ENCODE measurements around the gene GPR108.
A peak's percentile ranks its signal among the peaks of the same experiment; 100 is the strongest.
"Not testable (repeated sequence)": the region's sequence is repeated elsewhere in the genome, so short reads cannot be mapped to it uniquely, and the experiment has no call there.

GPR108 gene

DNA sequence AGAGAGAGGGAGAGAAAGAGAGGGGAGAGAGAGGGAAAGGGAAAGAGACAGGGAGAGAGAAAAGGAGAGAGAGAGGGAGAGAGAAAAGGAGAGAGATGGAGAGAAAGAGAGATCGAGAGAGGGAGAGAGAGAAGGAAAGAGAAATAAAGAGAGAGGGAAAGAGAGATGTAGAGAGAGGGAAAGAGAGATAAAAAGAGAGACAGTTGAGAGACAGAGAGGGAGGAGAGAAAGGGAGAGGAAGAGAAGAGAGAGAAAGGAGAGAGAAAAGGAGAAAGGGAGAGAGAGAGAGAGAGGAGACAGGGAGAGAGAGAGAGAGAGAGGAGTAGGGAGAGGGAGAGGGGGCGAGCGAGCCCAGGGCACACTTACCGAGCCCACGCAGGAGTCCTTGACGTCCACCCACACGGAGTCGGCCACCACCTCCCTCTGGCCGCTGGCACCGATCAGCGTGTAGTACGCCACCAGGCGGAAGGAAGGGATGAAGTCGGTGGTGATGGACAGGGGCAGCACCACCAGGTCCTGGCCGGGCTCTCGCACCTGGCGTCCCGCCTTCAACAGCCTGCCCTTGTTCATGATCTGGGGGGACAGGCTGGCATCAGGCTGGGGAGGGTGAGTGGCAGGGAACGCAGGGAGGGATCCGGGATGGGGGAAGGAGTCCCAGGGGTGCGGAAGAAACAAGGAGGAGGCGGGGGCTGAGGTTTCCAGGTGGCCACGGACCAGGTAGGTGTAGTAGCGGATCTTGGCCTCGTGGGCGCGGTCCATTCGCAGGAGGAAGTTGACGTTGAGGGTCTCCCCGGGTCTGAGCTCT, 26.9 kb downstream of the GPR108 start:
- no peak overlapping the region for H3K27ac Mint-ChIP-seq
- H3K4me1 Mint-ChIP-seq, result peaks cover 13% of the 10 kb centered on the region
- H3K27me3 Mint-ChIP-seq, result peaks cover 19% of the 10 kb centered on the region
- no peaks in the 10 kb centered on the region for H3K9me3 Mint-ChIP-seq
- no peaks in the 10 kb centered on the region for H3K36me3 Mint-ChIP-seq
- no peak overlapping the region for H3K4me3 Mint-ChIP-seq

DNA sequence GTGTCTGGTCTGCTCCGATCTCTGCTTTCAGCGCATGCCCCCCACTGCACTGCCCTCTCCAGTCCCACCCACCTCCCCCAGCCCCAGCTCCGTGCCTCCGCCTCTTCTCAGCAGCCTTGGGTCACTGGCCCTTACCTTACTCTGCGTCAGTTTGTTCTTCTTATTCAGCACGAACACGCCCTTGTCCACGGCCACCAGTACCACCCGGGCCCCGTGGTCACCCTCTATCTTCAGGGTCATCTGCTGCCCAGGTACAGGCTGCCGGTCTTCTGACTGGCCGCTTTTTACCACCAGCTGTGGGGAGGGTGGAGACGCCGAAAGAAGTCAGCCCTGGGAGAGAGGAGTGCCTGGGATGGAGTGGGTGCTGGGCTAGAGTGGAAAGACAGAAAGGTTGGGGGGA, 27.8 kb downstream of the GPR108 start:
- H3K27ac Mint-ChIP-seq, result no peak overlapping the region
- H3K27me3 Mint-ChIP-seq, result peaks cover 19% of the 10 kb centered on the region
- peaks cover 13% of the 10 kb centered on the region for H3K4me1 Mint-ChIP-seq
- no peaks in the 10 kb centered on the region for H3K9me3 Mint-ChIP-seq
- H3K36me3 Mint-ChIP-seq, result no peaks in the 10 kb centered on the region
- H3K4me3 Mint-ChIP-seq, result no peak overlapping the region

DNA sequence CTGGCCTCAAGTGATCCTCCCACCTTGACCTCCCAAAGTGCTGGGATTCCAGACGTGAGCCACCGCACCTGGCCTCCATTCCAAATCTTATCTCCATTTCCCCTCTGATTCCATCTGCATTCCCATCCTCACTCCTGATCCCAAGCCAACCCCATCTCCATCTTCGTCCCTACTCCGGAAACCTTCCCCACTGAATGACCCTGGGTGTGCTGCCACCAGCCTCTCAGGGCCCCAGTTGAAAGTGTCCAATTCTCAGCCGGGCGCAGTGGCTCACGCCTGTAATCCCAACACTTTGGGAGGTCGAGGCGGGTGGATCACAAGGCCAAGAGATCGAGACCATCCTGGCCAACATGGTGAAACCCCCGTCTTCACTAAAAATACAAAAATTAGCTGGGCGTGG, 28.5 kb downstream of the GPR108 start:
- not testable (repeated sequence) for H3K27ac Mint-ChIP-seq, H3K4me3 Mint-ChIP-seq, H3K36me3 Mint-ChIP-seq, H3K9me3 Mint-ChIP-seq
- Mint-ChIP-seq H3K27me3 (peaks cover 19% of the 10 kb centered on the region), H3K4me1 (peaks cover 13% of the 10 kb centered on the region)

DNA sequence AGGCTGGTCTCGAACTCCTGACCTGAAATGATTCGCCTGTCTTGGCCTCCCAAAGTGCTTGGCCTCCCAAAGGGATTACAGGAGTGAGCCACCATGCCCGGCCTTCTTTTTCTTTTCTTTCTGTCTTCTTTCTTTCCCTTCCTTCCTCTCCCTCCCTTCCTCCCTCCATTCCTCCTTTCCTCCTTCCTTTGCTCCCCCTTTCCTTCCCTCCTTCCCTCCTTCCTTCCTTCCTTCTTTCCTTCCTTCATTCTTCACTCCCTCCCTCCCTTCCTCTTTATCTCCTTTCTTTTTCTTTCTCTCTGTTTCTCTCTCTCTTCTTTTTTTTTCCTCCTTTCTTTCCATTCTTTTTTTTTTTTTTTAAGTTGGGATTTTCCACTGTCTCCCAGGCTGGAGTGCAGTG, 29.0 kb downstream of the GPR108 start:
- H3K9me3 Mint-ChIP-seq, result no peaks in the 10 kb centered on the region
- H3K27me3 Mint-ChIP-seq, result peaks cover 19% of the 10 kb centered on the region
- peak overlapping the region; percentile 41 for H3K27ac Mint-ChIP-seq
- peaks cover 13% of the 10 kb centered on the region for H3K4me1 Mint-ChIP-seq
- no peak overlapping the region for H3K4me3 Mint-ChIP-seq
- H3K36me3 Mint-ChIP-seq, result no peaks in the 10 kb centered on the region

DNA sequence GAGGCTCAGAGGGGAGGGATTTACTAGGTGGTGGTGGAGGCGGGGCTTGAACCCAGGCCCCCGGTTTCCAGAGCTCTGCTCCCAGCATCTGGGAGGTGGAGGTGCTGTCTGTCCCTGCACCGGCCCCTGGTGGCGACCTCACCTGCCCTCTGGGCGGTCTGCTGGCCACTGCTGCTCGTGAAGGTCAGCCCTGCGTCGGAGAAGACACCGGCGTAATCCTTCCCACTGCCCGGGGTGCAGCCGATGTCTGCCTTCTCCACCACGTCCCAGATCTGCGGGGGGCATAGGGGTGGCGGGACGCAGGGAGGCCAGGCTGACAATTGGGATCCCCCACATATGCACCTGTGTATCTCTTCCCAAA, 29.7 kb downstream of the GPR108 start:
- H3K9me3 Mint-ChIP-seq, result no peaks in the 10 kb centered on the region

DNA sequence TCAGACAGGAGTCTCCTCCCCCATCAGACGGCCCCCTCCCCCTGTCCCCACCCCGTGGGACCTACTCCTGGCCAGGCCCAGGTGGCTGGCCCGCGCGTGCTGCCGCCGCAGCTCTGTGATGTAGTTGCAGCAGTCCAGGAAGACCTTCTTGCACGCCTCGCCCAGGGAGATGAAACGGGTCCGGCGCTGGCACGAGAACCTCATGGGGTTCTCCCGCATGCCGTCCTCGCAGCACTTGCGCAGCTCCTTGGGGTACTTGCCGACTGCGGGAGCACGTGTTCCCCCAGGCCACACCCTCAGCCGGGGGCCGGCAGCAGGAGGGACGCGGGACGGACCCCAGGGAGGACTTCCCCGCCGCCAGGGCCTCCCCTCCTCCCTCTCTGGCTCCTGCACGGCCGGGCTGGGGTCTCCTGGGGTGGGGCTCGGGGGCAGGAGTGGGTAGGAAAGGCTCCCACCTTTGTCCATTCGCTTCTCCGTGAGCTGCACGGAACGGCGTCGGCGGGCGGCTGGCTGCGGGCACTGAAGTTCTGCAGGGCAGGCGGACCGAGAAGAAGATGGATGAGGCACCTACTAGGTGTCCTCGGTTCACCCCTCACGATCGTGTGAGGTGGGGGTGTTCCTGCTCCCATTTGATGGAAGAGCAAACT, 30.2 kb downstream of the GPR108 start:
- Mint-ChIP-seq H3K27ac (no peak overlapping the region), H3K27me3 (peaks cover 19% of the 10 kb centered on the region), H3K4me1 (peaks cover 13% of the 10 kb centered on the region), H3K36me3 (no peaks in the 10 kb centered on the region), H3K9me3 (no peaks in the 10 kb centered on the region), H3K4me3 (no peak overlapping the region)

More for the DNA sequence above, 29.7 kb downstream of the GPR108 start:
- Mint-ChIP-seq H3K27me3 (peaks cover 19% of the 10 kb centered on the region), H3K4me3 (no peak overlapping the region), H3K27ac (no peak overlapping the region), H3K36me3 (no peaks in the 10 kb centered on the region), H3K4me1 (peaks cover 13% of the 10 kb centered on the region)

DNA sequence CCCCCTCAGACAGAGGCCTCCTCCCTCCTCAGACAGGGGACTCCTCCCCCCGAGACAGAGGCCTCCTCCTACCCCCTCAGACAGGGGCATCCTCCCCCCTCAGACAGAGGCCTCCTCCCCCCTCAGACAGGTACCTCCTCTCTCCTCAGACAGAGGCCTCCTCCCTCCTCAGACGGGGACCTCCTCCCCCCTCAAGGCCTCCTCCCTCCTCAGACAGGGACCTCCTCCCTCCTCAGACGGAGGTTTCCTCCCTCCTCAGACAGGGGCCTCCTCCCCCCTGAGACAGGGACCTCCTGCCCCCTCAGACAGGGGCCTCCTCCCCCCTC, 30.8 kb downstream of the GPR108 start:
- peaks cover 19% of the 10 kb centered on the region for H3K27me3 Mint-ChIP-seq
- no peaks in the 10 kb centered on the region for H3K36me3 Mint-ChIP-seq
- H3K4me3 Mint-ChIP-seq, result no peak overlapping the region
- no peak overlapping the region for H3K27ac Mint-ChIP-seq
- H3K9me3 Mint-ChIP-seq, result no peaks in the 10 kb centered on the region
- peaks cover 13% of the 10 kb centered on the region for H3K4me1 Mint-ChIP-seq

DNA sequence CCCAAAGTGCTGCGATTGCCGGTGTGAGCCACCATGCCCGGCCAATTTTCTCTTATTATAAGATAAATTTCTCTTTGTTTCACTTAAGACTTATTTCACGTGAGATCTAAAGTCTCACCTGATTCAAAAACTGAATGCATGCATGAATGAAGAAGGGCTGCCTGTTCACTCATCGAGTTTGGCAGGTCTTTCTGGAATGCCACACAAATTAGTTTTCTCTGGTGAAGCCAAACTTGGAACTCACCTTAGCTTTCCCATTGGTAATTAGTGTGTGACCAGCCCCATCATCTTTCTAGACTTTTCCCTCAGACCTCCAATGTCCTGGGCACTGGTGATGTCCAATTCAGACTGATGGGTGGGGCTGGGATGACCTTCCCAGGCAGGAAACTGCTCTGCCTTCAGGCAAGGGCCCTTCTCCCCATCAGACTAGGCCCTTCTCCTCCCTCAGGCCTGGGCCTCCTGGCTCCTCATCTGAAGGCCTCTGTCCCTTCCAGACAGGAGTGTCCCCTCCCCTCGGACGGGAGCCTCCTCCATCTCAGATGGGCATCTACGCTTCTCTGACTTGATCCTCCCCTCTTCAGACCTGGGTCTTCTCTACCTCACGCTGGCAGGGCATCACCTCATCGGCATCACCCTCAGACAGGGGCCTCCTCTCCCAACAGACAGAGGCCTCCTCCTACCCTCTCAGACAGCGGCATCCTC, 31.3 kb downstream of the GPR108 start:
- Mint-ChIP-seq H3K27me3 (peaks cover 17% of the 10 kb centered on the region), H3K9me3 (no peaks in the 10 kb centered on the region), H3K36me3 (no peaks in the 10 kb centered on the region), H3K4me3 (no peak overlapping the region), H3K27ac (no peak overlapping the region), H3K4me1 (peaks cover 11% of the 10 kb centered on the region)

DNA sequence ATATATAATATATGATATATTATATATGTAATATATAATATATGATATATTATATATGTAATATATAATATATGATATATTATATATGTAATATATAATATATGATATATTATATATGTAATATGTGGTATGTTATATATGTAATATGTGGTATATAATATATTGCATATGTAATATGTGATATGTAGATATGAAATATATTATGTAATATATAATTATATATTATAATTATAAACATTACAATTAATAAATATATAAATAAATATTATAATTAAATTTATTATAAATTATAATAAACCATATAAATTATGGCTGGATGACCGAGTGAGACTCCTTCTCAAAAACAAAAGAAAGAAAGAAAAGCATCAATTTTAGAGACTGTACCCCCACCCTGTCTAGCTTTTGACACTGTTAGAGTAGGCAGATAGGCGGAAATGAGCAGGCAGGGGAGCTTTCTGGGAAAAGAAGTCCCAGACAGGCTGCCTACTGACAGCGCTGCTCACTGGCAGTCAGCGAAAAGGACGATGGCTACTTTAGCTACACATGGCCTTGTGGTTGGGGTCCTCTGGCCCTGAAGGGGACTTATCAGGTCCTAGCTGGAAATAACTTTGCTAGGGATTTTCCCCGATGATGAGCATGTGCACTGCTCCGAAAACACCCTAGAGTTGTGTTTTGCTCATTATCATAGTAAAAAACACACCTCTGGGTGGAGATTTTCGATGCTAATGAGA, 36.6 kb downstream of the GPR108 start:
- Mint-ChIP-seq H3K4me3 (no peak overlapping the region), H3K27ac (no peak overlapping the region), H3K36me3 (no peaks in the 10 kb centered on the region), H3K9me3 (no peaks in the 10 kb centered on the region), H3K4me1 (no peaks in the 10 kb centered on the region), H3K27me3 (no peaks in the 10 kb centered on the region)

DNA sequence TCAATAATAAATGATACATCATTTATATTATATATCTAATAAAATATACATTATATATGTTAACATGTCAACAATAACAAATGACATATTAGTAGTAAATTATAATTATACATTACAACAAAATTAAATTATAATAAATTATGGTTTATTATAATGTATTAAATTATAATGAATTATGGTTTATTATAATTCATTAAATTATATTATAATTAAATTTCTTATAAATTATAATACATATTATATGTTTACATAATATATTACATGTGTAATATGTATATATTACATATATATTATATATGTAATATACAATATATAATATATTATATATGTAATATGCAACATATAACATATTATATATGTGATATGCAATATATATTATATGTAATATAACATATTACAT, 37.4 kb downstream of the GPR108 start:
- H3K36me3 Mint-ChIP-seq, result no peaks in the 10 kb centered on the region
- H3K27ac Mint-ChIP-seq, result no peak overlapping the region
- no peaks in the 10 kb centered on the region for H3K9me3 Mint-ChIP-seq
- no peak overlapping the region for H3K4me3 Mint-ChIP-seq
- H3K27me3 Mint-ChIP-seq, result no peaks in the 10 kb centered on the region
- H3K4me1 Mint-ChIP-seq, result no peaks in the 10 kb centered on the region

DNA sequence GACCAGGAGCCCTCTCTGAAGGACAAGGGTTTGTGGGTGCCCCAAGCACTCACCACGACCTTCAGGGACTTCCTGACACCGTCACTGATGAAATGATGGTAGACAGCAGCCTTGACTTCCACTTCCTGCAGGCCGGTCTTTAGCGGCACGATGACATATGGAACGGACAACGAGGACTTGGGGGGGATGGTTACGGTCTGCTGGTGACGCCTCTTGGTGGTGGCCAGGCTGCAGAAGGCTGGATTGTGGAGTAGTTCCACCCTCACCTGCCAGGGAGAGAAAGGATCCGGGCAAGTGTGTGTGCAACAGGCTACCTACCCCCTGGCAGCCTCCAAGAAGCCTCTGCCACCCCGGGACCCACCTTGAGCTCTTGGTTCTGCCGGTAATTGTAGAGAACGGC, 40.1 kb downstream of the GPR108 start:
- no peaks in the 10 kb centered on the region for H3K4me1 Mint-ChIP-seq
- H3K27ac Mint-ChIP-seq, result no peak overlapping the region
- H3K27me3 Mint-ChIP-seq, result no peaks in the 10 kb centered on the region
- no peaks in the 10 kb centered on the region for H3K9me3 Mint-ChIP-seq
- no peaks in the 10 kb centered on the region for H3K36me3 Mint-ChIP-seq
- no peak overlapping the region for H3K4me3 Mint-ChIP-seq

DNA sequence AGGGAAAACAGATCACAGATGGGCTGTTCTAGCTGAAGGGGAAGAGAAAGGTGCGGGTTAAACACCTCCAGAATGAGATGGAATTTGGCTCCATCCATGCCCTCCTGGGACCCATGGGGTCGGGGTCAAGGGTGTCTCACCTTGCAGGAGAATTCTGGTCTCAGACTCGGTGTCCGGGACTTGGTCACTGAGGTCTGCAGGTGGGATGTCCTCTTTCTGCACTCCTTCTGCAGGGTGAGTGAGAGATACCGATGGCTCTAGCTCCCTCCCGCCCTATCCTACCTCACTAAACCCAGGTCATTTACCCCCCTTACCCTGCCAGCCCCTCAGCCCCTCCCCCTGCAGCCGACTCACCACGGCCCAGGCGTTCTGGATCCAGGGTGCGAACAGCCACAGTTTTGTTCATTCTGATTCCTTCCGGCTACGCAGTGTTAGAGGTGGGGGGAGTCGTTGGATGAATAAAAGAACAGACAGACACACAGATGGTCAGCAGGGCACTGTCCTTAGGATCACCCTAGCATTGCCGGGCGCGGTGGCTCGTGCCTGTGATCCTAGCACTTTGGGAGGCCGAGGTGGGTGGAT, 41.0 kb downstream of the GPR108 start:
- Mint-ChIP-seq H3K4me3 (no peak overlapping the region), H3K27me3 (no peaks in the 10 kb centered on the region), H3K27ac (no peak overlapping the region), H3K4me1 (no peaks in the 10 kb centered on the region), H3K36me3 (no peaks in the 10 kb centered on the region), H3K9me3 (no peaks in the 10 kb centered on the region)

DNA sequence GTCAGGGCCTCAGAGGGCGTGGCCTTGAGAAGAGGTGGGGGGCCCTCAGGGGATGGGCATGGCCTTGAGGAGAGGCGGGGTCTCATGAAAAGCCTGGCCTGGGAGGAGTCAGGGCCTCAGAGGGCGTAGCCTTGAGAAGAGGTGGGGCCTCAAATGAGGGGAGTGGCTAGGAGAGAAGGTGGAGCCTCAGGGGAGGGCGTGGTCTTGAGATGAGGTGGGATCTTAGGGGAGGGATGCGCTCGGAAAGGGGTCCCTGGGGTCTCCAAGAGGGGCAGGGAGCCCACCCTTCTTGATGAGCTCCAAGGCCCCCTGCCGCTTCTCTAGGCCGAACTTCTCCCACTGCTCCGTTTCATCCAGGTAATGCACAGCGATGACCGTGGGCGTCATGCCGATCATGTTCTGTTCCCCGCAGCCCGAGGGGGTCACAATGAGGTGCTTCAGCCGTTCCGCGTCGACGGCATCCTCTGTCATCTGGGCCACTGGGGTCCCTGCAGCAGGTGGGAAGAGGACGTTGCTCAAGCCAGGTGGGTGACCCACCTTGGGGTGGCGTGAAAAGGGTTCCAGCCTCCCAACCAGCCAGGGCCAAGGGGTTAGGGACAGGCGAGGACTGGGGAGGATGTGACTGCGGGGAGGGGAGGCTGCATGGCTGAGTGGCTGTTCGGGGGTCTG, 43.1 kb downstream of the GPR108 start:
- no peaks in the 10 kb centered on the region for H3K4me1 Mint-ChIP-seq
- no peak overlapping the region for H3K4me3 Mint-ChIP-seq
- no peaks in the 10 kb centered on the region for H3K36me3 Mint-ChIP-seq
- H3K9me3 Mint-ChIP-seq, result no peaks in the 10 kb centered on the region
- H3K27ac Mint-ChIP-seq, result no peak overlapping the region
- H3K27me3 Mint-ChIP-seq, result no peaks in the 10 kb centered on the region

DNA sequence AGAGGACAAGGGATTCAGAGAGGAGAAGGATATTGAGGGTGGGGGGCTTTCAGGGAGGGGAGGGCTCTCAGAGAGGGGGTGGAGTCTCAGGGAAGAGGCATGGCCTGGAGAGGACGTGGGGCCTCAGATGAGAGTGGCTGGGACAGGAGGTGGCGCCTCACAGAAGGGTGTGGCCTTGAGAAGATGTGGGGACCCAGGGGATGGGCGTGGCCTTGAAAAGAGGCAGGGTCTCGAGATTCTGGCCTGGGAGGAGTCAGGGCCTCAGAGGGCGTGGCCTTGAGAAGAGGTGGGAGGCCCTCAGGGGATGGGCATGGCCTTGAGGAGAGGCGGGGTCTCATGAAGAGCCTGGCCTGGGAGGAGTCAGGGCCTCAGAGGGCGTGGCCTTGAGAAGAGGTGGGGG, 43.7 kb downstream of the GPR108 start:
- Mint-ChIP-seq H3K4me1 (no peaks in the 10 kb centered on the region), H3K27me3 (no peaks in the 10 kb centered on the region)

DNA sequence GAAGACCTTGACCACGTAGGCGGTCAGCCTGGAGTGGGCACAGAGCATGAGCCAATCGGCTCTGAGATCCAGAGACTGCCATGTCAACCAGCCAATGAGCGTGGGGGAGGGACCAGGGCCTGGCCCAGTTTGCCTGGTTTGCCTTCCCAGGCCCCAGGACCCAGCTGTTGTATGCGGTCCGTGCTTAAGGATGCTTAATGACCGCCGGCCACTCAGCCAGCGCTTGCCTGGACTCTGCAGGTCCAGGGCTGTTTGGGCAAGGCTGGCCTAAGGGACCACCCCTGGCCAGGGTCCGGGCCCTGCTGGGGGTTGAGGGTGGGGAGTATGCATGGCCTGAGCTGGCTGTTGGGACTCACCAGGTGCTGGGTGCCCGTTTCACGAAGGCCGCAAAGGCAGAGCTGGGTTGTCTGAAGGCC, 44.3 kb downstream of the GPR108 start:
- Mint-ChIP-seq H3K27me3 (no peaks in the 10 kb centered on the region), H3K36me3 (no peaks in the 10 kb centered on the region), H3K9me3 (no peaks in the 10 kb centered on the region), H3K4me1 (no peaks in the 10 kb centered on the region), H3K27ac (no peak overlapping the region), H3K4me3 (no peak overlapping the region)

More for the DNA sequence above, 43.7 kb downstream of the GPR108 start:
- Mint-ChIP-seq H3K4me3 (no peak overlapping the region), H3K27ac (no peak overlapping the region), H3K36me3 (no peaks in the 10 kb centered on the region), H3K9me3 (no peaks in the 10 kb centered on the region)
